Dendritic cell treated with granulocyte-macrophage colony-stimulating factor and Interleukin-4, amounts not matched to agents 40 ng/mL and 50 ng/mL, for 4 days (primary cell): ENCODE measurements around the gene HRG.
"Not testable (repeated sequence)": the region's sequence is repeated elsewhere in the genome, so short reads cannot be mapped to it uniquely, and the experiment has no call there.

Experiments
- H3K27ac Mint-ChIP-seq: one replicate; pipeline ENCODE4 v1.8.0; 2022; ENCODE audit warnings: mild to moderate bottlenecking, mixed read lengths
- H3K27me3 Mint-ChIP-seq: one replicate; pipeline ENCODE4 v1.8.0; 2022; ENCODE audit warnings: mild to moderate bottlenecking, mixed read lengths
- H3K36me3 Mint-ChIP-seq: one replicate; pipeline ENCODE4 v1.8.0; 2022; ENCODE audit warnings: low read depth, mixed read lengths
- H3K4me1 Mint-ChIP-seq: one replicate; pipeline ENCODE4 v1.8.0; 2022; ENCODE audit warnings: low read depth, mixed read lengths
- H3K4me3 Mint-ChIP-seq: one replicate; pipeline ENCODE4 v1.8.0; 2022; ENCODE audit warnings: mild to moderate bottlenecking, moderate library complexity, mixed read lengths
- H3K9me3 Mint-ChIP-seq: one replicate; pipeline ENCODE4 v1.8.0; 2022; ENCODE audit warnings: mixed read lengths
- intact Hi-C: fragments of 100-400 bp; cut with micrococcal nuclease; formaldehyde crosslinking; loops from one replicate; pipeline ENCODE4 v1.15.0; 2022

Gene HRG

GRCh38 chr3:186705882-186706780 is 40.3 kb downstream of the HRG start:
- H3K4me3 Mint-ChIP-seq = no peak overlapping the region
- no peaks in the 10 kb centered on the region for H3K36me3 Mint-ChIP-seq
- no peaks in the 10 kb centered on the region for H3K4me1 Mint-ChIP-seq
- peaks cover 14% of the 10 kb centered on the region for H3K27me3 Mint-ChIP-seq
- intact Hi-C loops = no loop called here
- H3K9me3 Mint-ChIP-seq = no peaks in the 10 kb centered on the region
- H3K27ac Mint-ChIP-seq = no peak overlapping the region

- Mint-ChIP-seq H3K27me3 (peaks cover 11% of the 10 kb centered on the region), H3K36me3 (no peaks in the 10 kb centered on the region), H3K4me3 (no peak overlapping the region), H3K27ac (no peak overlapping the region), H3K4me1 (no peaks in the 10 kb centered on the region), H3K9me3 (no peaks in the 10 kb centered on the region)
- intact Hi-C loops = no loop called here
Observed at GRCh38 chr3:186708983-186709679, 43.3 kb downstream of the HRG start.

GRCh38 chr3:186710694-186711093 is 44.9 kb downstream of the HRG start:
- H3K4me3 Mint-ChIP-seq, intact Hi-C loops, H3K27ac Mint-ChIP-seq, H3K36me3 Mint-ChIP-seq, H3K4me1 Mint-ChIP-seq, H3K27me3 Mint-ChIP-seq, H3K9me3 Mint-ChIP-seq: not testable (repeated sequence)

- H3K9me3 Mint-ChIP-seq = no peaks in the 10 kb centered on the region
- intact Hi-C loops = no loop called here
- H3K4me3 Mint-ChIP-seq = no peak overlapping the region
- H3K27ac Mint-ChIP-seq = no peak overlapping the region
- no peaks in the 10 kb centered on the region for H3K4me1 Mint-ChIP-seq
- H3K36me3 Mint-ChIP-seq = no peaks in the 10 kb centered on the region
- H3K27me3 Mint-ChIP-seq = peaks cover 2% of the 10 kb centered on the region
Observed at GRCh38 chr3:186713499-186713898, 47.7 kb downstream of the HRG start.

- no peak within 1 kb of the TSS for H3K4me3 Mint-ChIP-seq
- H3K27me3 Mint-ChIP-seq = no peaks in the 10 kb centered on the region
- H3K9me3 Mint-ChIP-seq = no peaks in the 10 kb centered on the region
- intact Hi-C loops = no loop called here
- H3K27ac Mint-ChIP-seq = no peak within 1 kb of the TSS
- no peaks in the 10 kb centered on the region for H3K4me1 Mint-ChIP-seq
- no peaks in the 10 kb centered on the region for H3K36me3 Mint-ChIP-seq
Observed at GRCh38 chr3:186717039-186717457, 51.2 kb downstream of the HRG start, which contains the start of gene KNG1. KNG1 (plus strand) TSS chr3:186717359; CDS start chr3:186717543, 184 bp downstream.

- Mint-ChIP-seq H3K36me3 (no peaks in the 10 kb centered on the region), H3K9me3 (no peaks in the 10 kb centered on the region), H3K4me1 (peaks cover 5% of the 10 kb centered on the region), H3K27me3 (peaks cover 6% of the 10 kb centered on the region), H3K4me3 (no peak overlapping the region), H3K27ac (no peak overlapping the region)
- intact Hi-C loops = no loop called here
Observed at GRCh38 chr3:186719945-186720739, 54.3 kb downstream of the HRG start.

- Mint-ChIP-seq H3K9me3 (no peaks in the 10 kb centered on the region), H3K36me3 (no peaks in the 10 kb centered on the region), H3K27ac (no peak overlapping the region), H3K4me1 (peaks cover 5% of the 10 kb centered on the region), H3K4me3 (no peak overlapping the region), H3K27me3 (peaks cover 6% of the 10 kb centered on the region)
- intact Hi-C loops = no loop called here
Observed at GRCh38 chr3:186722457-186722856, 56.6 kb downstream of the HRG start.

GRCh38 chr3:186724911-186725310 is 59.1 kb downstream of the HRG start:
- peaks cover 5% of the 10 kb centered on the region for H3K4me1 Mint-ChIP-seq
- H3K9me3 Mint-ChIP-seq = no peaks in the 10 kb centered on the region
- no peak overlapping the region for H3K27ac Mint-ChIP-seq
- no peak overlapping the region for H3K4me3 Mint-ChIP-seq
- H3K36me3 Mint-ChIP-seq = no peaks in the 10 kb centered on the region
- peaks cover 7% of the 10 kb centered on the region for H3K27me3 Mint-ChIP-seq
- intact Hi-C loops = no loop called here
